GM19397 (cell line): Measurements from ENCODE around the gene NT5E.
"Not testable (repeated sequence)": the region's sequence is repeated elsewhere in the genome, so short reads cannot be mapped to it uniquely, and the experiment has no call there.

Source experiments
- ATAC-seq: cut with Tn5 transposase; IDR thresholded peaks from one replicate; pipeline ENCODE4 v1.9.1; 2021; ENCODE audit warnings: mild to moderate bottlenecking, moderate library complexity; ENCODE audit not compliant: unreplicated experiment

The NT5E gene

DNA sequence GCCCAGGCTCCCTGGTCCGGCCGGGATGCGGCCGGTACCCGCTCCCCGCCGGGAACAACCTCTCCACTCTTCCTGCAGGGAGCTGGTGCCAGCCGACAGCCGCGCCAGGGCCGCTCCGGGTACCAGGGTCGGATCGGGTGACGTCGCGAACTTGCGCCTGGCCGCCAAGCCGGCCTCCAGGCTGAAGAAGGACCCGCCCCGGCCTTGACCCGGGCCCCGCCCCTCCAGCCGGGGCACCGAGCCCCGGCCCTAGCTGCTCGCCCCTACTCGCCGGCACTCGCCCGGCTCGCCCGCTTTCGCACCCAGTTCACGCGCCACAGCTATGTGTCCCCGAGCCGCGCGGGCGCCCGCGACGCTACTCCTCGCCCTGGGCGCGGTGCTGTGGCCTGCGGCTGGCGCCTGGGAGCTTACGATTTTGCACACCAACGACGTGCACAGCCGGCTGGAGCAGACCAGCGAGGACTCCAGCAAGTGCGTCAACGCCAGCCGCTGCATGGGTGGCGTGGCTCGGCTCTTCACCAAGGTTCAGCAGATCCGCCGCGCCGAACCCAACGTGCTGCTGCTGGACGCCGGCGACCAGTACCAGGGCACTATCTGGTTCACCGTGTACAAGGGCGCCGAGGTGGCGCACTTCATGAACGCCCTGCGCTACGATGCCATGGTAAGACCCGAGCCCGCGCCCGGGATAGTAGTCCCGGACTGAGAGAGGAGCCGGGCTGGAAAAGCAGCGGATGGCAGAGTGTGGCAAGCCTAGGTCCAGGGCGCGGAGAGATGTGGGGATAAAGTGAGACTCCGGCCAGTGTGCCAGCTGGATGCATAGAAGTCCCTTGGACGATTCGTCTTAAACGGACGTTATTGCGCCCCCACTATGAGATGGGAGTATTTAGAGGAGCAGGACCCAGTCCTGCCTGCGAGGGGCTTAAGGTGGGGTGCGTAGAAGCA lies at the start of gene NT5E:
TSS of gene NT5E (plus strand) at position 266 of the 942 bp plus-strand sequence. CDS start at position 323, 57 bp downstream.
- ATAC-seq, result peak; percentile 86

GRCh38 chr6:85400331-85400730 lies 49.6 kb upstream of the NT5E start:
- ATAC-seq, result no peak

DNA sequence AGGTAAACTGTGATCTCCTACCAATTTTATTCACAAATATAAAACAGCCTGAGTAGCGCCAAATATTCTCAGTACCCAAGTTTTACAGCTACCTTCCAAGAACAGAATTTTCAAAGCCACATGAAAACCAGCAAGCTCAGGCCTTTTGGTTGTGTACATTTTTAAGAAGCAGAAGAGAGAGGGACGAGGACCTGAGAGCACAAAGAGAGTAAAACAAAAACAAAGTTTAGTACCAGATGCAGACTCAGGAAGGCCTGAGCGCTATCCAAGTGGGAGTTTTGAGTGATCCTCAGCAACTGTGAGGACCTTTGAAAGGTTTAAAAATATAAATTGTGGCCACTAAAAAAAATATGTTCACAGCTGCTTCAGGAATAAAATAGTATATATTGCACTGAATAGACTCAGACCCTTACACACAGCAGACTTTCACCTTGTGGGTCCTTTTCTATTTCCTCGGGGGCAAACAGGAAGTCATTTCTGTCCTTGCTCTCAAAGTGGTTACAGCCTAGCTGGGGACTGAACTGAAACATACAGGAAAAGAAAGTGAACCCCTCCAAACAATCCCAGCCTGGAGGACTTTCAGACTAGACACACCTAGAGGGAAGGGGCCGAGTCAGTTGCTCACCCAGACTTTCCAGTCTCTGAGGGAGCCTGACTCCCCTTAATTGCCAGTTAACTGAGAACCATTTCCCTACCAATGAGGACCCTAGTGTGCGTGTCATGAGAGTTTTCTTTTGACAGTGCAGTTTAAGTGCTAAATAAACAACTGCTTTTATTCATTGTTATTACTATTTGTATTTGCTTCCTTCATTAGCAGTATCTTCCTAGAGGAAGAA lies 48.5 kb upstream of the NT5E start:
- no peak for ATAC-seq

- no peak for ATAC-seq
These were observed 47.8 kb upstream of the NT5E start for GRCh38 chr6:85402071-85402470.

- no peak for ATAC-seq
These were observed 47.0 kb upstream of the NT5E start for GRCh38 chr6:85402922-85403321.

DNA sequence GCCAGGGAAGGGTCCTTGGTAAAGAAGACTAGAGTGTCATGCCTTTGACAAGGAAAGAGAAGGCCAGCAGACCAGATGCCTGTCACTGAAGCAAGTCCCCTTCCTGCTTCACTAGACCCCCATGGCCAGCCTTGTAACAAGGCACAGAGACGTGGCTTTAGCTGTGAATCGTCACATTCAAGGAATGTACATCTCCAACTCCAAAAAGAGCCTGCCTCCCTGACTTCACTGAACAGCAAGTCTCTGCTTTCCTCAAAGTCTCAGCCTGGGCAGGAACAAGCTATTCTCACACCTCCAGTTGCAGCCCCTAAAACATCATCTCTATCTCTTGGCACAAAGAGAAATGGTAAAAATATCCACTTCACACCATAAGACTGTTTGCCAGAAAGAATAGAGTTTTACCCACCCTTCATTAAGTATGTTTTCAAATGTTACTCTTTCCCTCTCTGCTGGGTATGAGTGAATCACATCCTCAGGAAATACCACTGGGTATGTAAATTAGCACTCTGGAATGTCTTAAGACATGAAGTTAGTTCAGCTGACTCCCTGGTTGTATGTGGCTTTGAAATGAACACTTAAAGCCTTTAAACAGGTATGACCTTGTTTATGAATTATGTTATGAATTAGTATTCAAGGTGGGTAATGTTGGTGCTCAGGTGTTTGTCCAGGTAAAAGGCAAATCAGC lies 46.4 kb upstream of the NT5E start:
- no peak for ATAC-seq

- ATAC-seq, result not testable (repeated sequence)
These were observed 45.8 kb upstream of the NT5E start for GRCh38 chr6:85404016-85404563.

GRCh38 chr6:85404564-85405174 lies 45.2 kb upstream of the NT5E start:
- no peak for ATAC-seq

- ATAC-seq, result peak; percentile 74
These were observed 44.6 kb upstream of the NT5E start for GRCh38 chr6:85405175-85405852.

GRCh38 chr6:85405853-85406198 lies 44.1 kb upstream of the NT5E start:
- ATAC-seq, result peak; percentile 1

- no peak for ATAC-seq
These were observed 43.2 kb upstream of the NT5E start for GRCh38 chr6:85406641-85407075.

GRCh38 chr6:85408039-85408438 lies 41.8 kb upstream of the NT5E start:
- ATAC-seq, result no peak

DNA sequence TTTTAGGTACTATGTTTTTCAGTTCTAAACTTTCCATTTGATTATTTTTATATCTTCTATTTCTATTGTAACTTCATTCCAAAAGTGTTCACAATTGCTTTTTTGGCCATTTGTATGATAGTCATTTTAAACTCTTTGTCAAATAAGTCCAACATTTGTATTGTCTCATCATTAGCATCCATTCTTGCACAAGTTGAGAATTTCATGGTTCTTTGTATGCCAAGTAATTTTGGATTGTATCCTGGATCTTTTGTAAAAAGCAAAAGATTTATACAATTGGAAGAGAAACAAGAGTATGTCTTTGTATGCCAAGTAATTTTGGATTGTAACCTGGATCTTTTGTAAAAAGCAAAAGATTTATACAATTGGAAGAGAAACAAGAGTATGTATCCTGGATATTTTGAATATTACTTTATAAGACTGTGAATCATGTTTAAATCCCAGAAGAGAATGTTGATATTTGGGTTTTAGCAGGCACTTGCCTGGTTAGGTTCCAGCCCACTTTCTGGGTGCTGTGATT lies 36.9 kb upstream of the NT5E start:
- ATAC-seq, result no peak

GRCh38 chr6:85416049-85416448 lies 33.8 kb upstream of the NT5E start:
- no peak for ATAC-seq

GRCh38 chr6:85416766-85417165 lies 33.1 kb upstream of the NT5E start:
- ATAC-seq, result no peak

DNA sequence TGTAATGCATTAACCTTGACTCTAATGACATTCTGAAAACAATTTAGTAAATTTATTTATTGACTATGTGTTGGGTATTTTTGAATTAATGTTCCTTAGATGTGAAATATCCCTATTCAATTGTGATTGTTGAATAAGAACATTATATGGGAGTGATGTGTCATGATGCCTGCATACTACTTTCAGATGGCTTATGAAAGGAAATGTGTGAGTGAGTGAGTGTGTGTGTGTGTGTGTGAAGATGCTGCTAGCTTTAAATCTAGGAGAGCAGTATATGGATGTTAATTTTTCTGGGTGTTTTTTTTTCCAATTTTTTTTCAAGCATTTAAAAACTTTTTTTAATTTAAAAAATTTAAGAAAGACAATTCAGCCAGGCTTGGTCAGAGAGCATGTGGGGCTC lies 32.5 kb upstream of the NT5E start:
- no peak for ATAC-seq

DNA sequence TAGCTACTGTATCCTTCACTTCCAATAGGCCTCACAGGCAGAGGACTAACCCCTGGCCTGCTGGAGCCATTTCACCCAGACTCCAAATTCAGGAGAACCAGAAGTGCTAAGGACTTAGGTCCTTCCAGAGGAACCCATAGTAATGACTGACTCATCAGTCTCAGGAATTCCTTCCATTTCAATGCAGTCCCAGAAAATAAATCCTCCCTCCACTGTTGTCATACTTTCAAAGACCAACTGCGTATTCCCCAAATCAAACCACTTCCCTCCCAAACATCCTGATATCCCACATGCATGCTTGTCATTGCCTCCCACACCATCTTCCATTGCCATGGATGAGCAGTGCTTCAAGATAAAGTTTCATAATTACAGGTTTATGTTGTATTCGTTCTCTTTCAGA lies 31.8 kb upstream of the NT5E start:
- ATAC-seq, result no peak

GRCh38 chr6:85419046-85419759 lies 30.7 kb upstream of the NT5E start:
- ATAC-seq, result peak; percentile 79

DNA sequence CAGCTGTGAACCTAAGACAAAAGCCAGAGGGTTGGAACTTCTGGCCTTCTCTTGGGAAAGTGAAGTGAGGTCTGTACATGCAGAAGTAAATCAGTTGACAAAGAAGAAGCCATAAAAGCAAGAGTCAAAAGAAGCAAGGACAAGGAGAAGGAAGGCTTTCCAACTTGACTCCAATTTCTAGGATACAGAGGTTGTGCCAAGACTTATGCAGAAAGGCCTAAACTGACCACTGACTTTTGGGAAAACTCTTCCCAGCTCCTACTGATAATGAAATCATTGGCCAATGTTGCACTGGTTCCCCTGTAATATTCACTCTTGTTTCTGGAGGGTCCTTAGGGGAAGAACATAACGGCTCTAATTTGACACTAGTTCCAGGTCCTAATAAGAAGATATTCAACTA lies 29.3 kb upstream of the NT5E start:
- no peak for ATAC-seq
